ENCODE measurements around the gene PSME3IP1.

GRCh38 chr16:57102888-57103851 lies 82.7 kb downstream of the PSME3IP1 start:
- TF ChIP-seq CTCF (conservative IDR thresholded peaks at IDR 0.05): no peak
- TF ChIP-seq ZFX (IDR thresholded peaks at IDR 0.05): no peak
